WTC11 (cell line): Measurements from ENCODE around the gene MAGEA4.

Source experiments
- CBFB ChIP-seq: sonication (generic); formaldehyde crosslinking; IDR thresholded peaks from 2 replicates; pipeline ENCODE4 v1.8.1; 2022; ENCODE audit warnings: mild to moderate bottlenecking, low read depth, missing genetic modification reagents
- CTCF ChIP-seq: fragments of 200-600 bp; IDR thresholded peaks from 2 replicates; pipeline ENCODE4 v1.8.0; 2022; ENCODE audit warnings: antibody characterized with exemption
- ESRRA ChIP-seq: sonication (generic); formaldehyde crosslinking; IDR thresholded peaks from 2 replicates; pipeline ENCODE4 v1.8.1; 2022; ENCODE audit warnings: mild to moderate bottlenecking, missing genetic modification reagents, borderline replicate concordance
- SP1 ChIP-seq: sonication (generic); formaldehyde crosslinking; conservative IDR thresholded peaks from 2 replicates; pipeline ENCODE4 v1.8.1; 2022; ENCODE audit warnings: missing genetic modification reagents
- TCF7 ChIP-seq: sonication (generic); formaldehyde crosslinking; IDR thresholded peaks from 2 replicates; pipeline ENCODE4 v1.8.0; 2022; ENCODE audit warnings: mild to moderate bottlenecking, low read depth, missing genetic modification reagents, moderate library complexity
- ZBTB43 ChIP-seq: sonication (generic); formaldehyde crosslinking; IDR thresholded peaks from 2 replicates; pipeline ENCODE4 v1.8.1; 2023; ENCODE audit warnings: mild to moderate bottlenecking, missing genetic modification reagents
- TF ChIP-seq, protein P1 (sequence below): sonication (generic); formaldehyde crosslinking; IDR thresholded peaks from 2 replicates; pipeline ENCODE4 v1.8.1; 2023; ENCODE audit warnings: mild to moderate bottlenecking, missing genetic modification reagents, moderate library complexity

- TF ChIP-seq TCF7 (CRISPR knock-in tag) (no peak), ZBTB43 (CRISPR knock-in tag) (no peak), CTCF (no peak), ESRRA (no peak), SP1 (CRISPR knock-in tag) (no peak), CBFB (CRISPR knock-in tag) (no peak)
- TF ChIP-seq, protein P1, sequence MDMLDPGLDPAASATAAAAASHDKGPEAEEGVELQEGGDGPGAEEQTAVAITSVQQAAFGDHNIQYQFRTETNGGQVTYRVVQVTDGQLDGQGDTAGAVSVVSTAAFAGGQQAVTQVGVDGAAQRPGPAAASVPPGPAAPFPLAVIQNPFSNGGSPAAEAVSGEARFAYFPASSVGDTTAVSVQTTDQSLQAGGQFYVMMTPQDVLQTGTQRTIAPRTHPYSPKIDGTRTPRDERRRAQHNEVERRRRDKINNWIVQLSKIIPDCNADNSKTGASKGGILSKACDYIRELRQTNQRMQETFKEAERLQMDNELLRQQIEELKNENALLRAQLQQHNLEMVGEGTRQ (CRISPR knock-in tag) = no peak
Measured at GRCh38 chrX:151879856-151880255, 32.8 kb upstream of the MAGEA4 start.
